ENCODE data around the gene STARD9. TPM values are rescaled to one million over a fixed set of nuclear protein-coding genes. Genes with fewer than 3 reads are reported as not detected.

Gene STARD9
- total and polyA plus RNA-seq, 2 experiments from 2014 or later: 1.8 to 6.2 TPM

- H3K27ac Mint-ChIP-seq: no peak overlapping the region
- ATAC-seq (peak; percentile 86), DNase-seq (ENCODE audit: low spot score) (peak; percentile 53)
- H3K36me3 ChIP-seq (ENCODE audit: insufficient read depth): no peaks in the 10 kb centered on the region
- no peaks in the 10 kb centered on the region for H3K27me3 ChIP-seq (ENCODE audit: insufficient read depth)
- no peaks in the 10 kb centered on the region for H4K20me1 ChIP-seq (replicated peaks; ENCODE audit: insufficient read depth)
- H3K9me2 ChIP-seq (ENCODE audit: insufficient read depth): no peaks in the 10 kb centered on the region
- H3K4me1 Mint-ChIP-seq: peaks cover 9% of the 10 kb centered on the region
- no peaks in the 10 kb centered on the region; the same call in 1 of the 2 replicates for H3K4me1 ChIP-seq (ENCODE audit: insufficient read depth)
- TF ChIP-seq CTCF (conservative IDR thresholded peaks at IDR 0.05; ENCODE audit: low read depth in 2 of 2): peak; percentile 36 to 52
- no peak for TF ChIP-seq JUNB (IDR thresholded peaks at IDR 0.05; ENCODE audit: unreplicated experiment)
- H3K9me3 Mint-ChIP-seq: no peaks in the 10 kb centered on the region
- H3K4me3 Mint-ChIP-seq: no peak overlapping the region
- no peak overlapping the region for H3K4me3 ChIP-seq
- H2AFZ ChIP-seq: no peak overlapping the region
- H3K36me3 Mint-ChIP-seq (ENCODE audit: low read depth): peaks cover 2% of the 10 kb centered on the region; the same call in 1 of the 3 replicates
- H3K4me2 ChIP-seq: no peak overlapping the region
- H3K27me3 Mint-ChIP-seq (ENCODE audit: insufficient read depth, low read depth, poor library complexity): no peaks in the 10 kb centered on the region
- no peaks in the 10 kb centered on the region for H3F3A ChIP-seq (replicated peaks; ENCODE audit: low read depth)
- no peak overlapping the region for H3K27ac ChIP-seq (ENCODE audit: low read depth)
- no peaks in the 10 kb centered on the region for H3K79me2 ChIP-seq (replicated peaks; ENCODE audit: insufficient read depth)
Measured at GRCh38 chr15:42591238-42591934, 16.0 kb downstream of the STARD9 start.

DNA sequence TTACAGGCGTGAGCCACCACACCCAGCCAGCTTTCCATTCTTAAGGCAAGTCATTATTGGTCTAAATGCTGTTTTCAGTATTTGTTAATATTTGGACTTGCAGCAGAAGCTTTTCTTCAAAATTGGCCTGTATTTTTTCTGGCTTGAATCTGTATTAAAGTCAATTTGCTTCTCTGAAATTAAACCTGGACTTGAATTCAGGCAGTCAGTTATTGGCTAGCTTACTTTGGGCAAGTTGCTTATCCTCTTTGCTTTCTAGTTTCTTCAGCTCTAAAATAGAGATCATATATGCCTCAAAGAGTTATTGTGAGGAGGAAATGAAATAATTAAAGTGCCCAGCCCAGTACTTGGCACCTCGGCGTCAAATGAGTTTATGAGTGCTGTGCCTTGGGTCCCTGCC, 17.3 kb downstream of the STARD9 start:
- TF ChIP-seq STAT1 (IDR thresholded peaks at IDR 0.05; ENCODE audit: unreplicated experiment) (no peak), ZNF331 (CRISPR knock-in tag; IDR thresholded peaks at IDR 0.05; ENCODE audit: low read depth) (no peak), CREB1 (CRISPR knock-in tag; IDR thresholded peaks at IDR 0.05; ENCODE audit: low read depth) (no peak), ETS1 (IDR thresholded peaks at IDR 0.05) (no peak), NANOG (IDR thresholded peaks at IDR 0.05; ENCODE audit: borderline replicate concordance) (no peak)
- Histone ChIP-seq H3K27me3 (ENCODE audit: insufficient read depth) (no peaks in the 10 kb centered on the region), H3F3A (replicated peaks; ENCODE audit: low read depth) (no peaks in the 10 kb centered on the region), H3K9me2 (ENCODE audit: insufficient read depth) (no peaks in the 10 kb centered on the region), H3K4me2 (no peak overlapping the region), H3K36me3 (ENCODE audit: insufficient read depth) (no peaks in the 10 kb centered on the region), H4K20me1 (replicated peaks; ENCODE audit: insufficient read depth) (no peaks in the 10 kb centered on the region), H2AFZ (no peak overlapping the region), H3K4me3 (no peak overlapping the region), H3K79me2 (replicated peaks; ENCODE audit: insufficient read depth) (no peaks in the 10 kb centered on the region), H3K4me1 (ENCODE audit: insufficient read depth) (no peaks in the 10 kb centered on the region; the same call in 1 of the 2 replicates), H3K27ac (ENCODE audit: low read depth) (no peak overlapping the region)
- peaks cover 9% of the 10 kb centered on the region for H3K4me1 Mint-ChIP-seq
- H3K27me3 Mint-ChIP-seq (ENCODE audit: insufficient read depth, low read depth, poor library complexity): no peaks in the 10 kb centered on the region
- H3K9me3 Mint-ChIP-seq: no peaks in the 10 kb centered on the region
- peaks cover 2% of the 10 kb centered on the region; the same call in 1 of the 3 replicates for H3K36me3 Mint-ChIP-seq (ENCODE audit: low read depth)
- H3K4me3 Mint-ChIP-seq: no peak overlapping the region
- ATAC-seq (no peak), DNase-seq (ENCODE audit: low spot score) (no peak)
- H3K27ac Mint-ChIP-seq: no peak overlapping the region

Data from GM23338 (cell line).